Measurements from ENCODE around the gene RARG. TPM values are rescaled to one million over a fixed set of nuclear protein-coding genes. Genes with fewer than 3 reads are reported as not detected.

The RARG gene
- total and polyA plus RNA-seq, 2 donors (not counting 3 experiments of a cell fraction or from before 2014, with no cell fraction given), result 9.9 to 19.5 TPM

- no peak overlapping the region for H3K27ac ChIP-seq (ENCODE audit: insufficient read depth, low read depth, low read length)
- no peak overlapping the region for H3K9ac ChIP-seq (replicated peaks; ENCODE audit: extremely low read depth, insufficient read depth, low read length)
- H3K9me1 ChIP-seq (replicated peaks; ENCODE audit: control insufficient read depth, extremely low read depth, insufficient read depth, low read length), result no peaks in the 10 kb centered on the region
- H4K20me1 ChIP-seq (replicated peaks; ENCODE audit: control insufficient read depth, extremely low read depth, insufficient read depth, low read length), result no peaks in the 10 kb centered on the region
- H3K9me3 ChIP-seq (replicated peaks; ENCODE audit: control insufficient read depth, insufficient read depth, low read length), result no peaks in the 10 kb centered on the region
- DNase-seq (ENCODE audit: low read depth, low spot score) (no peak), FAIRE-seq (no peak)
- peak overlapping the region; percentile 74 for H3K4me2 ChIP-seq (ENCODE audit: insufficient read depth, low read length)
- TF ChIP-seq MAX (IDR thresholded peaks at IDR 0.05; ENCODE audit: insufficient read depth, insufficient read length), result no peak
- TF ChIP-seq EZH2 (IDR thresholded peaks at IDR 0.05; ENCODE audit: borderline replicate concordance, low read depth, low read length, severe bottlenecking), result no peak
- TF ChIP-seq POLR2AphosphoS5 (IDR thresholded peaks at IDR 0.05; ENCODE audit: insufficient read depth, low read depth, low read length), result no peak
- TF ChIP-seq GATA2 (IDR thresholded peaks at IDR 0.05; ENCODE audit: insufficient read depth, insufficient read length, low read depth, low read length), result no peak
- no peak for TF ChIP-seq CTCF (IDR thresholded peaks at IDR 0.05; ENCODE audit: extremely low read depth in 1 of 2, insufficient read depth in 1 of 2, low read depth in 1 of 2, low read length in 2 of 2)
- no peak for TF ChIP-seq JUN (IDR thresholded peaks at IDR 0.05; ENCODE audit: borderline replicate concordance, insufficient read depth, insufficient read length, low read depth)
- no peak for TF ChIP-seq POLR2A (IDR thresholded peaks at IDR 0.05; ENCODE audit: low read depth, low read length)
- no peak for TF ChIP-seq FOS (IDR thresholded peaks at IDR 0.05; ENCODE audit: borderline replicate concordance, insufficient read depth, low read length)
- no peak for TF ChIP-seq MYC (IDR thresholded peaks at IDR 0.05; ENCODE audit: low read depth, low read length)
- H3K36me3 ChIP-seq (ENCODE audit: control insufficient read depth in 2 of 2, extremely low read depth in 1 of 2, insufficient read depth in 2 of 2, low read length in 2 of 2), result peaks cover 17 to 20% of the 10 kb centered on the region in 2 experiments
- no TSS peak for BruUV-seq (replicated peaks)
- H3K4me3 ChIP-seq (replicated peaks in 1 of 3; ENCODE audit: insufficient read depth in 1 of 3, low read depth in 1 of 3, low read length in 3 of 3), result peak overlapping the region in 1 of 3 experiments; percentile 73
- peaks cover 22% of the 10 kb centered on the region for H3K4me1 ChIP-seq (ENCODE audit: control insufficient read depth, extremely low read depth, insufficient read depth, low read length)
- intact Hi-C loops (cut with micrococcal nuclease) (loop anchor here (2.0 kb wide), 2 partner anchors 23 to 103 kb away; partner anchors contain the start of gene SPRYD3), dilution Hi-C loops (cut with MboI; ENCODE audit: extremely low pct_ligation_motif_present, low sequenced_read_pairs) (loop anchor here (10.0 kb wide), 1 partner anchor 47 kb away; no protein-coding TSS in a partner anchor)
- H3K79me2 ChIP-seq (ENCODE audit: control insufficient read depth, insufficient read depth, low read length), result peaks cover 20% of the 10 kb centered on the region
- H3K27me3 ChIP-seq (ENCODE audit: control insufficient read depth in 2 of 2, insufficient read depth in 2 of 2, low read length in 2 of 2), result no peaks in the 10 kb centered on the region
- CTCF ChIA-PET, result interaction anchor here (1.2 to 5.6 kb wide), 6 partner anchors 8 to 115 kb away, joined by 3 to 36 read pairs (median 24); no protein-coding TSS in a partner anchor
- H2AFZ ChIP-seq (ENCODE audit: low read depth, low read length), result no peak overlapping the region
- POLR2A ChIA-PET, result no interaction called here
Measured at GRCh38 chr12:53181935-53182334, 50.1 kb downstream of the RARG start.
